ENCODE data around the gene TOMM20L.

TOMM20L gene

GRCh38 chr14:58376791-58377190 is 18.9 kb upstream of the TOMM20L start:
- no peak overlapping the region for H3K4me3 ChIP-seq (ENCODE audit: low read length in 2 of 2)
- H3K27me3 ChIP-seq (ENCODE audit: control insufficient read depth in 2 of 2, insufficient read depth in 2 of 2, low read length in 2 of 2): no peaks in the 10 kb centered on the region
- H3K9me3 ChIP-seq (ENCODE audit: control insufficient read depth in 2 of 2, low read length in 2 of 2): no peaks in the 10 kb centered on the region
- no peaks in the 10 kb centered on the region for H3K4me1 ChIP-seq (ENCODE audit: control insufficient read depth in 2 of 2, insufficient read depth in 2 of 2, low read length in 2 of 2)
- H3K9ac ChIP-seq (ENCODE audit: low read depth in 1 of 2, low read length in 2 of 2): no peak overlapping the region
- peaks cover 18 to 24% of the 10 kb centered on the region in 2 donors for H3K36me3 ChIP-seq (ENCODE audit: control insufficient read depth in 2 of 2, insufficient read depth in 2 of 2, low read length in 2 of 2)
- no peak overlapping the region for H3K27ac ChIP-seq (ENCODE audit: low read depth in 2 of 2, low read length in 2 of 2)

DNA sequence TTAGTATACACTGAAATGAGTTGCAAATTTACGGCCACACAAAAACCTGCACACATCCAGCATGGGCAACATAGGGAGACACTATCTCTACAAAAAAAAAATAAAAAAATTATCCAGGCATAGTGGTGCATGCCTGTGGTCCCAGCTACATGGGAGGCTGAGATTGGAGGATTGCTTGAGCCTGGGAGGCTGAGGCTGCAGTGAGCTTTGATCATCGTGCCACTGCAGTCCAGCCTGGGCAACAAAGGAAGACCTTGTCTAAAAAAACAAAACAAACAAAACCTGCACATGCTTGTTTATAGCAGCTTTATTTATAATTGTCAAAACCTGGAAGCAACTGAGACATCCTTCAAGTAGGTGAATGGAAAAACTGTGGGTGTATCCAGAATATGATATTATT is 4.9 kb upstream of the TOMM20L start:
- H3K27ac ChIP-seq (ENCODE audit: low read depth in 2 of 2, low read length in 2 of 2): no peak overlapping the region
- no peaks in the 10 kb centered on the region for H3K9me3 ChIP-seq (ENCODE audit: control insufficient read depth in 2 of 2, low read length in 2 of 2)
- peaks cover 3 to 4% of the 10 kb centered on the region in 2 donors for H3K4me1 ChIP-seq (ENCODE audit: control insufficient read depth in 2 of 2, insufficient read depth in 2 of 2, low read length in 2 of 2)
- H3K9ac ChIP-seq (ENCODE audit: low read depth in 1 of 2, low read length in 2 of 2): no peak overlapping the region
- H3K36me3 ChIP-seq (ENCODE audit: control insufficient read depth in 2 of 2, insufficient read depth in 2 of 2, low read length in 2 of 2): no peaks in the 10 kb centered on the region
- no peak overlapping the region for H3K4me3 ChIP-seq (ENCODE audit: low read length in 2 of 2)
- no peaks in the 10 kb centered on the region for H3K27me3 ChIP-seq (ENCODE audit: control insufficient read depth in 2 of 2, insufficient read depth in 2 of 2, low read length in 2 of 2)

DNA sequence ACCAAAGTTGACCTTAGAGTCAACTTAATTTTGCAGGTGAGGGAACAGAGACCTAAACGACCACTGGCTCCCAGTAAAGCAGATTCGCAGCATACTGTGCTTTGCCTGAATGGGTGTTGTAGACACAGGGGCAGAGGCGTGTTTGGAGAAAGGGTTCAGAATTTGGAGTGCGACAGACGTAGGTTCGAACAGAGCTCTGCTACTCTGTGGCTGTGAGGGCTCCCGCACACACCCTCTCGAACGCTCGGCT is 243 bp upstream of the TOMM20L start:
- peak overlapping the region; percentile 75 to 82 for H3K27ac ChIP-seq (ENCODE audit: low read depth in 2 of 2, low read length in 2 of 2)

GRCh38 chr14:58397156-58397555 is 1.4 kb downstream of the TOMM20L start:
- Histone ChIP-seq H3K9ac (ENCODE audit: low read depth in 1 of 2, low read length in 2 of 2) (no peak overlapping the region), H3K9me3 (ENCODE audit: control insufficient read depth in 2 of 2, low read length in 2 of 2) (no peaks in the 10 kb centered on the region), H3K4me3 (ENCODE audit: low read length in 2 of 2) (no peak overlapping the region), H3K27ac (ENCODE audit: low read depth in 2 of 2, low read length in 2 of 2) (no peak overlapping the region), H3K36me3 (ENCODE audit: control insufficient read depth in 2 of 2, insufficient read depth in 2 of 2, low read length in 2 of 2) (no peaks in the 10 kb centered on the region), H3K4me1 (ENCODE audit: control insufficient read depth in 2 of 2, insufficient read depth in 2 of 2, low read length in 2 of 2) (peaks cover 7 to 9% of the 10 kb centered on the region in 2 donors), H3K27me3 (ENCODE audit: control insufficient read depth in 2 of 2, insufficient read depth in 2 of 2, low read length in 2 of 2) (no peaks in the 10 kb centered on the region)

More for the DNA sequence above, 243 bp upstream of the TOMM20L start:
- Histone ChIP-seq H3K27me3 (ENCODE audit: control insufficient read depth in 2 of 2, insufficient read depth in 2 of 2, low read length in 2 of 2) (no peaks in the 10 kb centered on the region), H3K4me1 (ENCODE audit: control insufficient read depth in 2 of 2, insufficient read depth in 2 of 2, low read length in 2 of 2) (peaks cover 7 to 9% of the 10 kb centered on the region in 2 donors), H3K9me3 (ENCODE audit: control insufficient read depth in 2 of 2, low read length in 2 of 2) (no peaks in the 10 kb centered on the region), H3K36me3 (ENCODE audit: control insufficient read depth in 2 of 2, insufficient read depth in 2 of 2, low read length in 2 of 2) (no peaks in the 10 kb centered on the region), H3K4me3 (ENCODE audit: low read length in 2 of 2) (peak overlapping the region; percentile 74 to 79), H3K9ac (ENCODE audit: low read depth in 1 of 2, low read length in 2 of 2) (peak overlapping the region in 1 of 2 donors; percentile 90)

- Histone ChIP-seq H3K4me3 (ENCODE audit: low read length in 2 of 2) (no peak overlapping the region), H3K27ac (ENCODE audit: low read depth in 2 of 2, low read length in 2 of 2) (no peak overlapping the region), H3K27me3 (ENCODE audit: control insufficient read depth in 2 of 2, insufficient read depth in 2 of 2, low read length in 2 of 2) (no peaks in the 10 kb centered on the region), H3K9ac (ENCODE audit: low read depth in 1 of 2, low read length in 2 of 2) (no peak overlapping the region), H3K9me3 (ENCODE audit: control insufficient read depth in 2 of 2, low read length in 2 of 2) (no peaks in the 10 kb centered on the region), H3K4me1 (ENCODE audit: control insufficient read depth in 2 of 2, insufficient read depth in 2 of 2, low read length in 2 of 2) (peaks cover 7 to 9% of the 10 kb centered on the region in 2 donors), H3K36me3 (ENCODE audit: control insufficient read depth in 2 of 2, insufficient read depth in 2 of 2, low read length in 2 of 2) (no peaks in the 10 kb centered on the region)
Measured at GRCh38 chr14:58398495-58398894, 2.8 kb downstream of the TOMM20L start.

DNA sequence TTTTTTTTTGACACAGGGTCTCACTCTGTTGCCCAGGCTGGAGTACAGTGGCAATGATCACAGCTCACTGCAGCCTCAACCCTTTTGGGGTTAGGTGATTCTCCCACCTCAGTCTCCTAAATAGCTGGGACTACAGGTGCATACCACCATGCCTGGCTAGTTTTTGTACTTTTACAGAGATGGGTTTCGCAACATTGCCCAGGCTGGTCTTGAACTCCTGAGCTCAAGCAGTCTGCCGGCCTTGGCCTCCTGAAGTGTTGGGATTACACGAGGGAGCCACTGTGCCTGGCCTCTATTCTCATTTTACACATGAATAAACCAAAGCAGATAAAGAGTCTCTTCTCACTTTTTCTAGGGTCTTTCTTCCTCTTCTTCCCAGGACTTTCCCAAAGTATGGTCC is 3.2 kb downstream of the TOMM20L start:
- H3K9ac ChIP-seq (ENCODE audit: low read depth in 1 of 2, low read length in 2 of 2): no peak overlapping the region

GRCh38 chr14:58401587-58401986 is 5.9 kb downstream of the TOMM20L start:
- Histone ChIP-seq H3K9me3 (ENCODE audit: control insufficient read depth in 2 of 2, low read length in 2 of 2) (no peaks in the 10 kb centered on the region), H3K36me3 (ENCODE audit: control insufficient read depth in 2 of 2, insufficient read depth in 2 of 2, low read length in 2 of 2) (no peaks in the 10 kb centered on the region)

More for the DNA sequence above, 3.2 kb downstream of the TOMM20L start:
- Histone ChIP-seq H3K27me3 (ENCODE audit: control insufficient read depth in 2 of 2, insufficient read depth in 2 of 2, low read length in 2 of 2) (no peaks in the 10 kb centered on the region), H3K36me3 (ENCODE audit: control insufficient read depth in 2 of 2, insufficient read depth in 2 of 2, low read length in 2 of 2) (no peaks in the 10 kb centered on the region), H3K27ac (ENCODE audit: low read depth in 2 of 2, low read length in 2 of 2) (no peak overlapping the region), H3K4me1 (ENCODE audit: control insufficient read depth in 2 of 2, insufficient read depth in 2 of 2, low read length in 2 of 2) (peaks cover 7 to 9% of the 10 kb centered on the region in 2 donors), H3K4me3 (ENCODE audit: low read length in 2 of 2) (no peak overlapping the region), H3K9me3 (ENCODE audit: control insufficient read depth in 2 of 2, low read length in 2 of 2) (no peaks in the 10 kb centered on the region)

GRCh38 chr14:58408681-58409215 is 13.0 kb downstream of the TOMM20L start:
- Histone ChIP-seq H3K9me3 (ENCODE audit: control insufficient read depth in 2 of 2, low read length in 2 of 2) (no peaks in the 10 kb centered on the region), H3K4me1 (ENCODE audit: control insufficient read depth in 2 of 2, insufficient read depth in 2 of 2, low read length in 2 of 2) (no peaks in the 10 kb centered on the region), H3K27ac (ENCODE audit: low read depth in 2 of 2, low read length in 2 of 2) (no peak overlapping the region), H3K36me3 (ENCODE audit: control insufficient read depth in 2 of 2, insufficient read depth in 2 of 2, low read length in 2 of 2) (peaks cover 20 to 34% of the 10 kb centered on the region in 2 donors), H3K27me3 (ENCODE audit: control insufficient read depth in 2 of 2, insufficient read depth in 2 of 2, low read length in 2 of 2) (no peaks in the 10 kb centered on the region), H3K4me3 (ENCODE audit: low read length in 2 of 2) (no peak overlapping the region), H3K9ac (ENCODE audit: low read depth in 1 of 2, low read length in 2 of 2) (no peak overlapping the region)

More at GRCh38 chr14:58401587-58401986, 5.9 kb downstream of the TOMM20L start:
- Histone ChIP-seq H3K4me1 (ENCODE audit: control insufficient read depth in 2 of 2, insufficient read depth in 2 of 2, low read length in 2 of 2) (peaks cover 0 to 1% of the 10 kb centered on the region in 2 donors), H3K4me3 (ENCODE audit: low read length in 2 of 2) (no peak overlapping the region), H3K27ac (ENCODE audit: low read depth in 2 of 2, low read length in 2 of 2) (no peak overlapping the region), H3K27me3 (ENCODE audit: control insufficient read depth in 2 of 2, insufficient read depth in 2 of 2, low read length in 2 of 2) (no peaks in the 10 kb centered on the region), H3K9ac (ENCODE audit: low read depth in 1 of 2, low read length in 2 of 2) (no peak overlapping the region)

GRCh38 chr14:58414845-58415244 is 19.1 kb downstream of the TOMM20L start:
- H3K36me3 ChIP-seq (ENCODE audit: control insufficient read depth in 2 of 2, insufficient read depth in 2 of 2, low read length in 2 of 2): peaks cover 22 to 26% of the 10 kb centered on the region in 2 donors
- H3K27ac ChIP-seq (ENCODE audit: low read depth in 2 of 2, low read length in 2 of 2): no peak overlapping the region

GRCh38 chr14:58415636-58416547 is 20.2 kb downstream of the TOMM20L start:
- peaks cover 13 to 17% of the 10 kb centered on the region in 2 donors for H3K36me3 ChIP-seq (ENCODE audit: control insufficient read depth in 2 of 2, insufficient read depth in 2 of 2, low read length in 2 of 2)
- H3K27me3 ChIP-seq (ENCODE audit: control insufficient read depth in 2 of 2, insufficient read depth in 2 of 2, low read length in 2 of 2): no peaks in the 10 kb centered on the region
- H3K4me3 ChIP-seq (ENCODE audit: low read length in 2 of 2): no peak overlapping the region
- H3K4me1 ChIP-seq (ENCODE audit: control insufficient read depth in 2 of 2, insufficient read depth in 2 of 2, low read length in 2 of 2): no peaks in the 10 kb centered on the region
- H3K9ac ChIP-seq (ENCODE audit: low read depth in 1 of 2, low read length in 2 of 2): no peak overlapping the region
- no peaks in the 10 kb centered on the region for H3K9me3 ChIP-seq (ENCODE audit: control insufficient read depth in 2 of 2, low read length in 2 of 2)
- H3K27ac ChIP-seq (ENCODE audit: low read depth in 2 of 2, low read length in 2 of 2): no peak overlapping the region

More at GRCh38 chr14:58414845-58415244, 19.1 kb downstream of the TOMM20L start:
- no peak overlapping the region for H3K4me3 ChIP-seq (ENCODE audit: low read length in 2 of 2)
- no peaks in the 10 kb centered on the region for H3K4me1 ChIP-seq (ENCODE audit: control insufficient read depth in 2 of 2, insufficient read depth in 2 of 2, low read length in 2 of 2)
- H3K9me3 ChIP-seq (ENCODE audit: control insufficient read depth in 2 of 2, low read length in 2 of 2): no peaks in the 10 kb centered on the region
- H3K9ac ChIP-seq (ENCODE audit: low read depth in 1 of 2, low read length in 2 of 2): no peak overlapping the region
- H3K27me3 ChIP-seq (ENCODE audit: control insufficient read depth in 2 of 2, insufficient read depth in 2 of 2, low read length in 2 of 2): no peaks in the 10 kb centered on the region

Data from mucosa of rectum (tissue), 2 donors.